Caki2 (cell line): ENCODE measurements around the gene TC2N. TPM values are rescaled to one million over a fixed set of nuclear protein-coding genes. Genes with fewer than 3 reads are reported as not detected.
"Not testable (repeated sequence)": the region's sequence is repeated elsewhere in the genome, so short reads cannot be mapped to it uniquely, and the experiment has no call there.

ENCODE experiments used
- DNase-seq: peaks from one replicate; pipeline ENCODE4 v3.0.0-alpha.2; 2015; ENCODE audit warnings: low read depth
- in situ Hi-C: cut with HindIII; loops from 2 replicates; pipeline ENCODE4 v1.10.0; 2016; ENCODE audit warnings: low sequenced_read_pairs, low pct_unique_long_range_greater_than_20kb, mixed read lengths
- total RNA-seq: library from RNA; depleted of rRNA; stranded (reverse); fragments of >200 nt; shearing (Covaris generic); gene quantifications from 2 replicates; pipeline ENCODE4 v1.2.3, GENCODE V29; 2014; ENCODE audit warnings: low replicate concordance

Gene TC2N
- total RNA-seq, 1 experiment from 2014 or later, result not detected

- DNase-seq, result no peak
- in situ Hi-C loops, result no loop called here
Observed at GRCh38 chr14:91873471-91874415, 6.4 kb upstream of the TC2N start.

DNA sequence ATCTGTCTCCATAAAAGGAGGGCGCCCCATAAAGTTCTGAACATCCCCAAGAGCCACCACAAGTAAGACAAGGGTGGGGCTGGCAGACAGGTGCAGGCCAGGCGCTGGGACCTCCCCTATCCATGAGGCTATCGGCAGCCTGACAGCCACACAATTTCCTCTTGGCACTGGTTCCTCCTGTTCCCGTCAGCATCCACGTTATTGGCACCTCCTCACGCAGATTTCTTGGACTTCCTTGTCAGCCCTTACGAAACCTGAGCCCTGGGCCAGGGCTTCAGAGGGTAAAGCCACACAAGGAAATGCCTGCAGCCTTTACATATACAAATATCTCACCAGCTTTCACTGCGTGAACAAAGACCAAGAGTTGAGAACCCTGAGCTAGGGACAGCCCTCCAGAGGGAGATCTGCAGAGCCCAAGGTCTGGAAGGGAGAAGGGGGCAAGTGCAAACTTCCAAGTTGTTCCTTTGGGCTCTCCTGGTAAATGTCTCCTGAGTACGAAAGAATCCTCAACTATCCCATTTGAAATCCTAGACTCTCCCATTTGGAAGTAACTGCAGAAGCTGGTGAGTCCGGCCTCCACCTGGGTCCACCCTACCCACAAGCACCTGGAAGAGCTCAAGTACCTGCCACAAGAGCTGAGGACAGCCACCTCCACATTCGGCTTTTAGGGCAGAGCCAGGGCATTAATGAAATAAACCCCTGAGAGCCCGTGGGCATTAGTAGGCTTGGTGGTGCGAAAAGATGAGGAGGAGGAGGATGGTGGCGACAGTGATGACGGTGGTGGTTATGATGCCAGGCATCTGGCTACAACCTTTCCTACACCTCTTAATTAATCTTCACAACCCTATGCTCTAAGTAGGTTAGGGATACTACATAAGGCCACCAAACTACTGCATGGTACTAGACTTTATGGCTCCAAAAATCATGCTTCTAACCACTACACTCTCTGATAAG lies 5.5 kb upstream of the TC2N start:
- no peak for DNase-seq
- in situ Hi-C loops, result no loop called here

- DNase-seq, result no peak
- in situ Hi-C loops, result no loop called here
Observed at GRCh38 chr14:91872011-91872501, 4.7 kb upstream of the TC2N start.

GRCh38 chr14:91871401-91871800 lies 4.1 kb upstream of the TC2N start:
- in situ Hi-C loops, DNase-seq: not testable (repeated sequence)

DNA sequence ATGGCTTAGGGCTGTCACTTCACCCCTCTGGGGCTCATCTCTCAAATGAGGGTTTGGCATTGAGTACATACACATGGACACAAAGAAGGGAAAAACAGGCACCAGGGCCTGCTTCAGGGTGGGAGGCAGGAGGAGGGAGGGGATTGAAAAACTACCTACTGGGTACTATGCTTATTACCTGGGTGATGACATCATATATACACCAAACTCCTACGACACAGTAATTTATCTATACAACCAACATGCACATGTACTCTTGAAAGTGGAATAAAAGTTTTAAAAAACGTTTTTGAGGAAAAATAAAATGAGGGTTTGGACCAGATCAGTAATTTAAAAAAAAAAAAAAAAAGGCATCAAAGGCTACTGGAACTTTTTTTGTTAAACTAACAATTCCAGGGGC lies 3.6 kb upstream of the TC2N start:
- in situ Hi-C loops, result no loop called here
- DNase-seq, result no peak

DNA sequence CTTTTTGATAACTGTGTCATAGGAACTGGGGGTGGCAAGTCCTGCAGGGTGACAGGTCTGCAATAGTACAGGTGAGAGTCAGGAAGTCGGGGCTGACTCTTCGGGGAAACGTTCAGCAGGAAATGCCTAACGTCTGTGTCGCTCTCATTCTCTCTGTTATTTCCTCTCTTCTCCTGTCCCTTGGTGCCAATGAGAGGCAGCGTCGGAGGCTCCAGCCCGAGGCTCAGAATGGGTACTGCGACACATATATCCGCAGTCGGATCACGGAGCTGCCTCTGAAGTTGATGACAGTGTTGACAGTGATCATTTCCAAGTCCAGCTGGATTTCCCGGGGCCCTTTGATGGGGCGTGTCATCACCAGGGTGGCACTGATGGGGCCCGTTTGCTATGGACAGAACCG lies 2.7 kb upstream of the TC2N start:
- in situ Hi-C loops, result no loop called here

GRCh38 chr14:91869556-91869955 lies 2.2 kb upstream of the TC2N start:
- in situ Hi-C loops, result no loop called here
- no peak for DNase-seq

More for the DNA sequence above, 2.7 kb upstream of the TC2N start:
- DNase-seq, result no peak

DNA sequence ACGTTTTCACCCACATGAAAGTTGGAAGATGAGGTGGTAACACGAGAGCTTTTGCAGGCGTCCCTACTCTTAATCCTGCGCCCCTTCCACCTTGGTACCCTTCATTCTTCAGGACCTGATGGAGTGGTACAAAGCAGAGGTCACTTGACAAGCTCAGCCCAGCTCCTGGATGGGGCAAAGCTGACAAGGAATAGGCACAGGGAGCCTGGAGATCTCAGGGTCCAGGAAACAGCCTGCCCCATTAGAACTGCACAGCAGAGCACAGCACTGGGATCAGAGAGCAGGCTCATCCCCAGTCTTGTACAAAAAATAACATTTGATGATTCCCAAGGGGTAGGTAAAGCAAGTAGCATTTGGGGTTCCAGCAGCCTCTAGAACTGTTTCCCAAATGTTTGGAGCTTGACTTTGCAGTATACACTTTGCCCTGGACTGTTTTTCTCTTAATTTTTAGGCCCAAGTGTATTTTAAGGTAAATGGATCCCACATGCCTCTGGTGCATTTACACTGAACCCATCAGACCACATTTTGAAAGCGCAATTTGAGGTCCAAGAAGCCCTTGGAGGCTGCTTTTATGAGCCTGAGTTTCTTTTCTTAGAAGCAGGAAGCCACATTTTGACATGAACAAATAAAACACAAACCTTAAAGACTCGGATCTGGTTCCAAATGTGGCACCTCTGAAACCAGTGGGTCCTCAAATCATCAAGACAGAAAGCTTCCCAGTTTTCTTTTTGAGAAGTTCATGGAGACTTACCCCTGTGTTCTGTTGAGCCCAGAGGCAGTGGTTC lies 633 bp downstream of the TC2N start:
- in situ Hi-C loops, result no loop called here
- DNase-seq, result no peak

DNA sequence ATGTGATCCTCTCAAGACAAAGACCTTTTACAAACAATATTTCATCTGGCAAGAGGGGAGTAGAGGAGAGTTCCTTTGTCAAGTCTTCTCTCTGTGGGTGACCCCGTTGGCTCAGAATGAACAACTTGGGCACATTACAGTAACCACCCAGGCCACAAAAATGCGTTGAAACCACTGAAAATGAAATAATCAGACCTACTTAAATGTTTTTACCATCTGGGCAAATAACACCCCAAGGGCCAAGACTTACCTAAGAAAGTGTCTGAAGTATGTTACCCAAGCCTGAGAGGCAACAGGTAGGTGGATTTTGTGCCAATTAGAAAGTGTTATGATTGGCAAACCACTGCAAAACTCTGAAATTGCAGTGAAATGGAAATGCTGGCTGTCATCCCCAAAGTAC lies 1.3 kb downstream of the TC2N start:
- no peak for DNase-seq
- in situ Hi-C loops, result no loop called here

- in situ Hi-C loops, result no loop called here
- DNase-seq, result no peak
Observed at GRCh38 chr14:91862417-91862816, 4.9 kb downstream of the TC2N start.

DNA sequence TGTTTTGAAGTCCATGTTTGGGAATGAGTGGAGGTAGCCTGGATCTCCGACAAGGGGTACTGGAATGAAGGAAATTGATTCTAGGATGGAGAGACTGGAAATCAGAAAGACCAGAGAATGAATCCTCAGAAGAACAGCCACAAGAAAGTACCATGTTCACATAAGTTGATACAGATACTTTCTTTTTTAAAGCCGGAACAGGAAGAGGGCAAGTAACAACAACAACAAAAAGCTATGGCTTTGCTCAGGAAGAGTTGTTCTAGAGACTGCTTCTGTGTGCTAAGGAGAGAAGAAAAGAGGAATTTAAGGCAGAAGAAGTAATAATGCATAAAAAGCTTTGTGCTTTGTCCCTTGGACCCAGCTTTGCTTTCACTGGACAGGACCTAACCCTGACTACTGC lies 6.2 kb downstream of the TC2N start:
- no peak for DNase-seq
- in situ Hi-C loops, result no loop called here

DNA sequence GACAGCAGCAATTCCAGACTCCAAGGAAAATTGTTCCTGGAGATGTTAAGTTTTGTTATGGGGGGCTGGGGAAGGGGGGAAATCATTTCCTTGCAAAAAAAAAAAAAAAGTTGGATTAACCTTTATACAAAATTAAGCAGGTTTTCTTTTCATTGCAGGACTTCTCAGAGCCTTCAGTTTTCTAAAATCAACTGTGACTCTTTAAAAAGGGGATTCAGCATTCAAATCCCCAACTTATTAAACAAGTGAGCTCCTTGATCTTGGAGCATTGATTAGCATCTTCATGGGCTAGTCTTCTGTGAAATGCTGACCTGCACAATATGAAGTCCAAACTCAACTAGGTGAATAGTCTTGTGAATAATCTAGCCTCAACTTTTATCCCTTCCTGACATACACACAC lies 7.1 kb downstream of the TC2N start:
- DNase-seq, result no peak

DNA sequence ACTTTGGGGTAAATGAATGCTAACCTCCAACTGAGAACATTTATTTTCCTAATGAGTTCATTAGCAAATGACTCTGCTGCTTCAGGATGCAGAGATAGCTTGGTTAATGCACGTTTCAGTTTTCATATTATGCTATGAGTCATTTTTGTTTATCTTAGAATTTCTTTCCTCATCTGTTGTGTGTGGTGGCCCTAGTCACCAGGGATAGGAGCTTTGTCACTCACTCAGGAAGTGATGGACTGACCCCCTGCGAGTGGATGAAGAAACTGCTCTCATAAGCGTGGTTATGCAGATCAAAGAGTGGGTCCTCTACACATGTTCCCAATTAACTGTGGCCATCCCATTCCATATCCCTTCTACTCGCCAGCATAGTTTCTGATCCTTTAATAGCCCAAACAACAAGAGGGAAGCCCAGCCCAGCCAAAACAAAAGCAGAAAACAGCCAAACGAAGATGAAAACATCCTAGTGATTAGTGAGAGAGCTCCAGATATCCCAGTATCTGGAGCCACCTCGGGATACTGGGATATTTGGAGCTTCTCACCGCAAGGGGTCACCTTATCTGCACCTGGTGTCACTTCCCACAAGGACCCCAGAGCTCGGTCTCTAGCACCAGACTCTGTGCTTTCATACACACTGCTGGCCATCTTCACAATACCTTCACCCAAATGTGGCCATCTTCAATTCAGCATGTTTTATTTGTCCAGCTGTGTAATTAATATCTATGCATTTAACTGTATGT lies 8.6 kb downstream of the TC2N start:
- DNase-seq, result peak; percentile 11
- in situ Hi-C loops, result no loop called here

More for the DNA sequence above, 7.1 kb downstream of the TC2N start:
- in situ Hi-C loops, result no loop called here

- no peak for DNase-seq
- in situ Hi-C loops, result no loop called here
Observed at GRCh38 chr14:91857614-91858013, 9.7 kb downstream of the TC2N start.

DNA sequence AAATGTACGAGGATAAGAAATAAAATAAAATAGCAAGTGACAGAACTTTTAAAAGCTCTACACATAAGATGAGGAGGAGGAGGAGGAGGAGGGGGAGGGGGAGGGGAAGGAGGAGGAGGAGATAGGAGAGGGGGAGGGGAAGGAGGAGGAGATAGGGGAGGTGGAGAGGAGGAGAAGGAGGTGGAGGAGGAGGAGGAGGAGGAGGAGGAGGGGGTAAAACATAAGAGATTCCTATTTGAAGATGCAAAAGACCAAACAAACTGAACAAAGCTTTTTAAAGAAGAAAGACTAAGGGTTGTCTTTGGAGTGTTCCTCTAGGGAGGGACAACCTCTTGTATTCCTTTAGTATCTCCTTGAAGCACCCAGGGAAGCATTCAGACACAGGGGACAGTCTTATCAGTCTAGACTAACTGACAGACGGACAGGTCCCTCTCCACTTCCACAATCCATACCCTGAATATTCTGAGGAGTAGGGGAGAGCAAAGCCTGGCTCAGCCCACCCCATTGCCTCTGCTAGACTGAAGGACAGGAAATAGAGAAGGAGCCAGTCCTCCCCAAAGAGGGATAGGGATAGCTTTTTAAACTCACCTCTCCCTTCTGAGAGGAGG lies 12.9 kb downstream of the TC2N start:
- no peak for DNase-seq
- in situ Hi-C loops, result no loop called here

- in situ Hi-C loops, result no loop called here
- DNase-seq, result no peak
Observed at GRCh38 chr14:91851563-91851962, 15.8 kb downstream of the TC2N start.

DNA sequence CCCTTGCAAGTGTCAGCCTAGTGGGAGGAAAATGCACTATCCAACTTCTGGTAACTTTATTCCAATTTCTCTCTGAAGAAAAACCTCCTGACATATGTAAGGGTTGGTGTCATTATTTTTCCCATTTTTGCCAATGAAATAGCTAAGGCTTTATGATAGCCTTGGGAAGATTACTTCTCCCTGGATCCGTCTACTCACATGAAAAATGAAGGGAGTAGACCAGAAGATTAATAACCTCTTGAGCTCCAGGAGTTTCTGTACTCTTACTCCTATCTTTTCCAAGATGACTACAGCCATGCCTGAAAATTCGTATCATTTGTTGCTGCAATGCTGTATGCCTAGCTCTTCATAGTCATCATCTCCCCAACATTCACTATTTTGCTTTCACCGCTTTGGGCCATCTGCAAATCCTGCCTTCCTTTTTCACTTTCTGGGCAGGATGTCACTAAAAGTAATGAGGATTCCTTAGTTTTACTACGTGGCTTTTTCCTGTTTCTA lies 18.8 kb downstream of the TC2N start:
- in situ Hi-C loops, result no loop called here
- DNase-seq, result no peak
